NB4 (cell line): ENCODE measurements around the gene CD248.

ENCODE experiments used
- CTCF ChIP-seq: IDR thresholded peaks from one replicate; pipeline ENCODE4 v1.5.1; 2012; ENCODE audit warnings: low read depth, low read length
- MAX ChIP-seq: IDR thresholded peaks from 2 replicates; pipeline ENCODE4 v1.6.1; 2011; ENCODE audit warnings: low read depth, low read length
- MYC ChIP-seq: IDR thresholded peaks from 2 replicates; pipeline ENCODE4 v1.6.1; 2011; ENCODE audit warnings: low read depth, low read length
- POLR2A ChIP-seq: IDR thresholded peaks from 2 replicates; pipeline ENCODE4 v1.6.1; 2011; ENCODE audit warnings: mild to moderate bottlenecking; ENCODE audit not compliant: insufficient read length; ENCODE audit errors: extremely low read depth

- TF ChIP-seq CTCF (no peak), POLR2A (no peak), MYC (no peak), MAX (no peak)
Measured at GRCh38 chr11:66314186-66314501, 2.7 kb downstream of the CD248 start.
